HEK293 (cell line): ENCODE results near the gene LCOR.

Source experiments
- CTCF ChIA-PET: fragments of 350-600 bp; formaldehyde crosslinking; extraction: SDS; loops from one replicate; lab custom pipeline; 2021; ENCODE audit warnings: antibody characterized with exemption; lab: Yijun Ruan, JAX
- POLR2A ChIA-PET: fragments of 300-600 bp; formaldehyde crosslinking; extraction: SDS; loops from one replicate; lab custom pipeline; 2020; ENCODE audit warnings: antibody characterized with exemption, inconsistent platforms; lab: Yijun Ruan, JAX
- H3K27ac ChIP-seq: fragments of 200-500 bp; sonication (Bioruptor generic); 2 replicates; pipeline ENCODE4 v1.5.1; 2014; ENCODE audit warnings: low read depth, low read length, control low read depth, inconsistent platforms; ENCODE audit errors: extremely low read depth
- H3K36me3 ChIP-seq, 2 experiments: fragments of 200-500 bp in 1 of 2; sonication (Bioruptor generic) in 1 of 2; 1 replicate in 1 of 2; 2 replicates in 1 of 2; pipeline ENCODE4 v1.5.1; 2014 to 2017; ENCODE audit warnings: inconsistent platforms in 2 of 2, low read length in 2 of 2; ENCODE audit not compliant: control insufficient read depth in 2 of 2, insufficient read depth in 1 of 2
- H3K4me1 ChIP-seq: fragments of 200-500 bp; sonication (Bioruptor generic); 2 replicates; pipeline ENCODE4 v1.5.1; 2014; ENCODE audit warnings: mild to moderate bottlenecking, low read length, inconsistent platforms; ENCODE audit not compliant: control insufficient read depth, insufficient read depth
- H3K4me3 ChIP-seq: 2 replicates; pipeline ENCODE4 v1.5.1; 2011; ENCODE audit warnings: low read depth, mild to moderate bottlenecking, control low read depth, low read length, moderate library complexity
- H3K9me3 ChIP-seq: fragments of 200-500 bp; sonication (Bioruptor generic); 2 replicates; pipeline ENCODE4 v1.5.1; 2014; ENCODE audit warnings: low read depth, low read length, inconsistent platforms; ENCODE audit not compliant: control insufficient read depth, insufficient read depth
- BCL11A ChIP-seq: fragments of 450-650 bp; formaldehyde crosslinking; IDR thresholded peaks from 2 replicates; pipeline ENCODE4 v1.5.1; 2016; ENCODE audit warnings: low read depth, missing biosample characterization, missing genetic modification characterization
- GLI2 ChIP-seq: fragments of 450-650 bp; formaldehyde crosslinking; IDR thresholded peaks from 2 replicates; pipeline ENCODE4; 2017; ENCODE audit warnings: missing biosample characterization, missing genetic modification characterization, low read depth, borderline replicate concordance
- HOXC10 ChIP-seq: sonication (generic); formaldehyde crosslinking; IDR thresholded peaks from 2 replicates; pipeline ENCODE4 v1.8.1; 2023; ENCODE audit warnings: mild to moderate bottlenecking, missing genetic modification reagents
- HOXD13 ChIP-seq: sonication (generic); formaldehyde crosslinking; IDR thresholded peaks from 2 replicates; pipeline ENCODE4 v1.8.0; 2022; ENCODE audit warnings: missing genetic modification reagents, borderline replicate concordance
- MZF1 ChIP-seq: fragments of 450-650 bp; formaldehyde crosslinking; IDR thresholded peaks from 2 replicates; pipeline ENCODE4 v1.5.1; 2017; ENCODE audit warnings: missing biosample characterization, missing genetic modification characterization, borderline replicate concordance
- SALL2 ChIP-seq: fragments of 450-650 bp; formaldehyde crosslinking; IDR thresholded peaks from 2 replicates; pipeline ENCODE4 v1.5.0; 2017; ENCODE audit warnings: missing biosample characterization, mild to moderate bottlenecking, missing genetic modification characterization, borderline replicate concordance
- SETDB1 ChIP-seq: IDR thresholded peaks from one replicate; pipeline ENCODE4 v1.6.1; 2017; ENCODE audit warnings: mild to moderate bottlenecking, low read length, moderate library complexity, mixed read lengths; ENCODE audit not compliant: insufficient read length
- SP7 ChIP-seq: fragments of 450-650 bp; formaldehyde crosslinking; IDR thresholded peaks from 2 replicates; pipeline ENCODE4 v1.5.1; 2016; ENCODE audit warnings: missing biosample characterization, missing genetic modification characterization
- TRIM28 ChIP-seq: IDR thresholded peaks from 2 replicates; pipeline ENCODE4 v1.6.1; 2011; ENCODE audit warnings: low read length, control low read depth, borderline replicate concordance
- ZBTB11 ChIP-seq: fragments of 450-650 bp; formaldehyde crosslinking; conservative IDR thresholded peaks from 2 replicates; pipeline ENCODE4 v1.5.1; 2016; ENCODE audit warnings: low read depth, missing biosample characterization, missing genetic modification characterization
- ZBTB20 ChIP-seq: fragments of 450-650 bp; formaldehyde crosslinking; IDR thresholded peaks from 2 replicates; pipeline ENCODE4 v1.5.1; 2016; ENCODE audit warnings: missing biosample characterization, missing genetic modification characterization
- ZBTB44 ChIP-seq: fragments of 450-650 bp; IDR thresholded peaks from 2 replicates; pipeline ENCODE4 v1.5.1; 2018; ENCODE audit warnings: missing biosample characterization, mild to moderate bottlenecking, missing genetic modification characterization
- ZIC2 ChIP-seq: fragments of 450-650 bp; formaldehyde crosslinking; IDR thresholded peaks from 2 replicates; pipeline ENCODE4 v1.5.1; 2016; ENCODE audit warnings: missing biosample characterization, missing genetic modification characterization
- ZNF146 ChIP-seq: fragments of 450-650 bp; formaldehyde crosslinking; IDR thresholded peaks from 2 replicates; pipeline ENCODE4 v1.5.1; 2016; ENCODE audit warnings: missing biosample characterization, missing genetic modification characterization
- ZNF223 ChIP-seq: fragments of 450-650 bp; formaldehyde crosslinking; IDR thresholded peaks from 2 replicates; pipeline ENCODE4 v1.5.1; 2016; ENCODE audit warnings: missing biosample characterization, missing genetic modification characterization
- ZNF24 ChIP-seq: fragments of 450-650 bp; formaldehyde crosslinking; IDR thresholded peaks from 2 replicates; pipeline ENCODE4 v1.5.1; 2016; ENCODE audit warnings: missing biosample characterization, missing genetic modification characterization
- ZNF335 ChIP-seq: fragments of 450-650 bp; formaldehyde crosslinking; conservative IDR thresholded peaks from 2 replicates; pipeline ENCODE4 v1.5.1; 2016; ENCODE audit warnings: missing biosample characterization, missing genetic modification characterization
- ZNF529 ChIP-seq: fragments of 450-650 bp; formaldehyde crosslinking; IDR thresholded peaks from 2 replicates; pipeline ENCODE4 v1.5.1; 2017; ENCODE audit warnings: missing genetic modification characterization, missing biosample characterization; ENCODE audit not compliant: insufficient replicate concordance
- ZNF549 ChIP-seq: fragments of 450-650 bp; IDR thresholded peaks from 2 replicates; pipeline ENCODE4 v1.5.1; 2018; ENCODE audit warnings: missing biosample characterization, missing genetic modification characterization, mild to moderate bottlenecking, inconsistent platforms, moderate library complexity
- ZNF585B ChIP-seq: fragments of 450-650 bp; formaldehyde crosslinking; IDR thresholded peaks from 2 replicates; pipeline ENCODE4 v1.5.1; 2016; ENCODE audit warnings: missing biosample characterization, missing genetic modification characterization
- ZNF670 ChIP-seq: fragments of 450-650 bp; formaldehyde crosslinking; IDR thresholded peaks from 2 replicates; pipeline ENCODE4 v1.5.1; 2016; ENCODE audit warnings: missing biosample characterization, missing genetic modification characterization, low read depth
- ZNF701 ChIP-seq: fragments of 450-650 bp; formaldehyde crosslinking; IDR thresholded peaks from 2 replicates; pipeline ENCODE4 v1.5.1; 2016; ENCODE audit warnings: missing biosample characterization, missing genetic modification characterization
- ZNF785 ChIP-seq: fragments of 450-650 bp; formaldehyde crosslinking; IDR thresholded peaks from 2 replicates; pipeline ENCODE4 v1.5.1; 2016; ENCODE audit warnings: missing biosample characterization, missing genetic modification characterization
- TF ChIP-seq, protein P1 (sequence below): fragments of 450-650 bp; formaldehyde crosslinking; IDR thresholded peaks from 2 replicates; pipeline ENCODE4 v1.5.1; 2016; ENCODE audit warnings: missing biosample characterization, missing genetic modification characterization
- TF ChIP-seq, protein P2 (sequence below): IDR thresholded peaks from 2 replicates; pipeline ENCODE4 v1.6.1; 2011; ENCODE audit warnings: mild to moderate bottlenecking, low read depth, low read length, borderline replicate concordance

LCOR gene

DNA sequence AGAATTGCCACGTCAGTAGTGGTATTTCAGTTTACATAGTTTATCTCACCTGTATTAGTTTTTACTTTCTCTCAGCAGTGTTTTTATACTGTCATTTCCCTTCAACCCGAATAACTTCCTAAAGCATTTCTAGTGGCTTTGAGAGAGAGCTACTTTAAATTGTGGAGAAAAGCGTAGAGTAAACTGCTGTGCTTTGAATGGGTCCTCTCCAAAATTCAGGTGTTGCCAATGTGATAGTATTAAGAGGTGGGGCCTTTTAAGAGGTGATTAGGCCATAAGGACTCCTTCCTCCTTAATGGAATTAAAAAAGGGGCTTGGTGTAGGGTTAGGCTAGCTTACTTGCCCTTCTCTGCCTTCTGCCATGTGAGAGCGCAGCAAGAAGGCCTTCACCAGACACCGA lies 98.4 kb downstream of the LCOR start (continued):
- TF ChIP-seq HOXC10 (CRISPR knock-in tag) = no peak
- no peak for TF ChIP-seq SALL2 (tag by site-specific recombination)
- TF ChIP-seq BCL11A = no peak
- TF ChIP-seq, protein P1, sequence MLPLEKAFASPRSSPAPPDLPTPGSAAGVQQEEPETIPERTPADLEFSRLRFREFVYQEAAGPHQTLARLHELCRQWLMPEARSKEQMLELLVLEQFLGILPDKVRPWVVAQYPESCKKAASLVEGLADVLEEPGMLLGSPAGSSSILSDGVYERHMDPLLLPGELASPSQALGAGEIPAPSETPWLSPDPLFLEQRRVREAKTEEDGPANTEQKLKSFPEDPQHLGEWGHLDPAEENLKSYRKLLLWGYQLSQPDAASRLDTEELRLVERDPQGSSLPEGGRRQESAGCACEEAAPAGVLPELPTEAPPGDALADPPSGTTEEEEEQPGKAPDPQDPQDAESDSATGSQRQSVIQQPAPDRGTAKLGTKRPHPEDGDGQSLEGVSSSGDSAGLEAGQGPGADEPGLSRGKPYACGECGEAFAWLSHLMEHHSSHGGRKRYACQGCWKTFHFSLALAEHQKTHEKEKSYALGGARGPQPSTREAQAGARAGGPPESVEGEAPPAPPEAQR = no peak
- no peak for TF ChIP-seq ZIC2 (tag by site-specific recombination)

DNA sequence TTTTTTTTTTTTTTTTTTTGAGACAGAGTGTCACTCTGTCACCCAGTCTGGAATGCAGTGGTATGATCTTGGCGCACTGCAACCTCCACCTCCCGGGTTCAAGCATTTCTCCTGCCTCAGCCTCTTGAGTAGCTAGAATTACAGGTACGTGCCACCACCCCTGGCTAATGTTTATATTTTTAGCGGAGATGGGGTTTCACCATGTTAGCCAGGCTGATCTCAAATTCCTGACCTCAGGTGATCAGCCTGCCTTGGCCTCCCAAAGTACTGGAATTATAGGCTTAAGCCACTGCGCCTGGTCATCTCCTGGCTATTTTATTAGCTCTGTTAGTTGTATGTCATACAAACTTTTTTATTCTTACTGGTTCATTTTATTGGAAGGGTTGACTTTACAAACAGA lies 103.0 kb downstream of the LCOR start:
- TF ChIP-seq MZF1 = no peak
- TF ChIP-seq ZNF335 = no peak
- no peak for TF ChIP-seq ZNF585B (tag by site-specific recombination)
- no peak for TF ChIP-seq ZBTB11 (tag by site-specific recombination)
- no peak for TF ChIP-seq ZNF701 (tag by site-specific recombination)
- no peak for TF ChIP-seq ZNF670 (tag by site-specific recombination)
- TF ChIP-seq GLI2 (tag by site-specific recombination) = no peak
- no peak for TF ChIP-seq ZBTB20 (tag by site-specific recombination)
- no peak for TF ChIP-seq ZNF146 (tag by site-specific recombination)
- TF ChIP-seq SETDB1 = no peak
- TF ChIP-seq SP7 = no peak
- CTCF ChIA-PET = interaction anchor here (0.6 to 2.3 kb wide), 2 partner anchors 90 to 138 kb away, joined by 3 to 6 read pairs; no protein-coding TSS in a partner anchor
- H3K9me3 ChIP-seq = no peaks in the 10 kb centered on the region
- no peak overlapping the region for H3K4me3 ChIP-seq
- no peak overlapping the region for H3K27ac ChIP-seq
- no peaks in the 10 kb centered on the region for H3K4me1 ChIP-seq
- POLR2A ChIA-PET = interaction anchor here (0.6 kb wide), 1 partner anchor 69 kb away, joined by 4 read pairs; no protein-coding TSS in a partner anchor
- H3K36me3 ChIP-seq = peaks cover 0 to 4% of the 10 kb centered on the region in 2 experiments; a peak in 2 of 3 replicates

DNA sequence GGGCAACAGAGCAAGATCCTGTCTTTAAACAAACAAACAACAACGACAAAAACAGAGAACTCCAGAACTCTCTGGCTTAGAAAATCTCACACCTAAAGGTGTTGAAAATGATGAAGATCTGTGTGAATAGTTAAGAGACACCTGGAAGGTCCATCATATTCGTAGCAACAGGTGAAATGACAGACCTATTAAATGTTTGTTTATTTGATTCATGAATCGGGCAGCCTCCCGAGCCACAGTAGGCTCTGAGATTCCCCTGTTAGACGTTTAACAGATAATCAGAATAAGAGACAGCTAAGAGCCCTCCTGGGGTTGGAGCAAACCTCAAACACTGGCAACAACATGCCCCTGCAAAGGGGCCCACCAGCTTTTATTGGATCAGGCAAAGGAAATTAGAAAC lies 103.7 kb downstream of the LCOR start:
- CTCF ChIA-PET = interaction anchor here (0.6 kb wide), 2 partner anchors 14 to 137 kb away, joined by 3 to 7 read pairs; no protein-coding TSS in a partner anchor
- Histone ChIP-seq H3K36me3 (peaks cover 0 to 4% of the 10 kb centered on the region in 2 experiments; a peak in 2 of 3 replicates), H3K4me1 (no peaks in the 10 kb centered on the region), H3K27ac (no peak overlapping the region), H3K9me3 (no peaks in the 10 kb centered on the region), H3K4me3 (no peak overlapping the region)
- POLR2A ChIA-PET = no interaction called here
- TF ChIP-seq TRIM28 = no peak
- no peak for TF ChIP-seq ZNF223 (tag by site-specific recombination)
- peak; percentile 93 for TF ChIP-seq ZNF549
- no peak for TF ChIP-seq ZNF529 (tag by site-specific recombination)
- no peak for TF ChIP-seq ZBTB44 (tag by site-specific recombination)
- no peak for TF ChIP-seq ZNF24
- no peak for TF ChIP-seq ZNF785 (tag by site-specific recombination)
- TF ChIP-seq, protein P2, sequence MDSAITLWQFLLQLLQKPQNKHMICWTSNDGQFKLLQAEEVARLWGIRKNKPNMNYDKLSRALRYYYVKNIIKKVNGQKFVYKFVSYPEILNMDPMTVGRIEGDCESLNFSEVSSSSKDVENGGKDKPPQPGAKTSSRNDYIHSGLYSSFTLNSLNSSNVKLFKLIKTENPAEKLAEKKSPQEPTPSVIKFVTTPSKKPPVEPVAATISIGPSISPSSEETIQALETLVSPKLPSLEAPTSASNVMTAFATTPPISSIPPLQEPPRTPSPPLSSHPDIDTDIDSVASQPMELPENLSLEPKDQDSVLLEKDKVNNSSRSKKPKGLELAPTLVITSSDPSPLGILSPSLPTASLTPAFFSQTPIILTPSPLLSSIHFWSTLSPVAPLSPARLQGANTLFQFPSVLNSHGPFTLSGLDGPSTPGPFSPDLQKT = no peak
- no peak for TF ChIP-seq HOXD13 (CRISPR knock-in tag)
